SU-DHL-6 (cell line): Measurements from ENCODE around the gene CIAO2A.

Experiments used
- H2AFZ ChIP-seq: fragments of 200-600 bp; sonication (generic); 2 replicates; pipeline ENCODE4 v1.6.1; 2014; ENCODE audit warnings: low read depth, mild to moderate bottlenecking, moderate library complexity, mixed read lengths, antibody characterized with exemption, low read length; ENCODE audit not compliant: severe bottlenecking
- H3F3A ChIP-seq: fragments of 200-600 bp; shearing (Covaris generic); 2 replicates; pipeline ENCODE4 v1.6.0; 2016; ENCODE audit warnings: antibody characterized with exemption, mild to moderate bottlenecking; ENCODE audit not compliant: insufficient read depth
- H3K27ac ChIP-seq: fragments of 200-600 bp; sonication (generic); 2 replicates; pipeline ENCODE4 v1.5.1; 2016; ENCODE audit warnings: low read depth, mild to moderate bottlenecking, low read length, moderate library complexity, mixed read lengths
- H3K27me3 ChIP-seq: fragments of 200-600 bp; sonication (generic), shearing (Covaris generic); 2 replicates; pipeline ENCODE4 v1.6.0; 2014; ENCODE audit warnings: mild to moderate bottlenecking, low read length
- H3K36me3 ChIP-seq: fragments of 200-600 bp; sonication (generic); 2 replicates; pipeline ENCODE4 v1.6.1; 2014; ENCODE audit warnings: mild to moderate bottlenecking, low read length, mixed read lengths
- H3K4me2 ChIP-seq: fragments of 300-600, 200-600 bp; shearing (Covaris generic), sonication (generic); 2 replicates; pipeline ENCODE4 v1.6.0; 2014; ENCODE audit warnings: low read length, low read depth, mild to moderate bottlenecking; ENCODE audit not compliant: poor library complexity, severe bottlenecking
- H3K4me3 ChIP-seq: fragments of 200-600 bp; sonication (generic); 2 replicates; pipeline ENCODE4 v1.5.1; 2014; ENCODE audit warnings: antibody characterized with exemption, low read length, mild to moderate bottlenecking, mixed read lengths; ENCODE audit not compliant: insufficient read depth, poor library complexity, severe bottlenecking
- H3K79me2 ChIP-seq: fragments of 200-600 bp; sonication (generic); 2 replicates; pipeline ENCODE4 v1.6.1; 2014; ENCODE audit warnings: mild to moderate bottlenecking, low read length, moderate library complexity; ENCODE audit not compliant: insufficient read depth
- H3K9ac ChIP-seq: fragments of 200-600 bp; sonication (generic); 2 replicates; pipeline ENCODE4 v1.7.0; 2014; ENCODE audit warnings: mild to moderate bottlenecking, low read length
- H3K9me2 ChIP-seq: fragments of 200-600 bp; sonication (generic); replicated peaks from 2 replicates; pipeline ENCODE4 v1.6.1; 2014; ENCODE audit warnings: low read length; ENCODE audit not compliant: insufficient read depth
- H3K9me3 ChIP-seq: fragments of 200-600 bp; sonication (generic); 2 replicates; pipeline ENCODE4 v1.6.1; 2014; ENCODE audit warnings: low read length, mixed read lengths; ENCODE audit not compliant: insufficient read depth
- H4K20me1 ChIP-seq: fragments of 200-600 bp; sonication (generic); 2 replicates; pipeline ENCODE4 v1.6.1; 2014; ENCODE audit warnings: low read depth, mild to moderate bottlenecking, antibody characterized with exemption, low read length, moderate library complexity, mixed read lengths
- EZH2phosphoT487 ChIP-seq: fragments of 200-600 bp; sonication (generic), shearing (Covaris generic); conservative IDR thresholded peaks from 2 replicates; pipeline ENCODE4 v1.6.1; 2018; ENCODE audit warnings: mild to moderate bottlenecking, antibody characterized with exemption, low read length, moderate library complexity, mixed read lengths
- TF ChIP-seq, protein P1 (sequence below): fragments of 200-600 bp; sonication (generic); IDR thresholded peaks from one replicate; pipeline ENCODE4 v1.5.1; 2017; ENCODE audit warnings: antibody characterized with exemption, mild to moderate bottlenecking, low read length, moderate library complexity; ENCODE audit not compliant: insufficient read depth, poor library complexity, severe bottlenecking

The CIAO2A gene

GRCh38 chr15:64072812-64073211, 20.8 kb downstream of the CIAO2A start:
- H3K27ac ChIP-seq = no peak overlapping the region
- H3F3A ChIP-seq = no peaks in the 10 kb centered on the region; the same call in 1 of the 2 replicates
- H3K9ac ChIP-seq = no peak overlapping the region
- H3K4me2 ChIP-seq = no peak overlapping the region
- TF ChIP-seq EZH2phosphoT487 = no peak
- TF ChIP-seq, protein P1, sequence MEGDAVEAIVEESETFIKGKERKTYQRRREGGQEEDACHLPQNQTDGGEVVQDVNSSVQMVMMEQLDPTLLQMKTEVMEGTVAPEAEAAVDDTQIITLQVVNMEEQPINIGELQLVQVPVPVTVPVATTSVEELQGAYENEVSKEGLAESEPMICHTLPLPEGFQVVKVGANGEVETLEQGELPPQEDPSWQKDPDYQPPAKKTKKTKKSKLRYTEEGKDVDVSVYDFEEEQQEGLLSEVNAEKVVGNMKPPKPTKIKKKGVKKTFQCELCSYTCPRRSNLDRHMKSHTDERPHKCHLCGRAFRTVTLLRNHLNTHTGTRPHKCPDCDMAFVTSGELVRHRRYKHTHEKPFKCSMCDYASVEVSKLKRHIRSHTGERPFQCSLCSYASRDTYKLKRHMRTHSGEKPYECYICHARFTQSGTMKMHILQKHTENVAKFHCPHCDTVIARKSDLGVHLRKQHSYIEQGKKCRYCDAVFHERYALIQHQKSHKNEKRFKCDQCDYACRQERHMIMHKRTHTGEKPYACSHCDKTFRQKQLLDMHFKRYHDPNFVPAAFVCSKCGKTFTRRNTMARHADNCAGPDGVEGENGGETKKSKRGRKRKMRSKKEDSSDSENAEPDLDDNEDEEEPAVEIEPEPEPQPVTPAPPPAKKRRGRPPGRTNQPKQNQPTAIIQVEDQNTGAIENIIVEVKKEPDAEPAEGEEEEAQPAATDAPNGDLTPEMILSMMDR = no peak
- H3K9me3 ChIP-seq = no peaks in the 10 kb centered on the region
- no peaks in the 10 kb centered on the region for H3K27me3 ChIP-seq
- H3K4me3 ChIP-seq = no peak overlapping the region
- H3K79me2 ChIP-seq = peaks cover 8% of the 10 kb centered on the region; the same call in 1 of the 2 replicates
- H4K20me1 ChIP-seq = no peaks in the 10 kb centered on the region
- peaks cover 20% of the 10 kb centered on the region; the same call in 1 of the 2 replicates for H3K36me3 ChIP-seq
- no peak overlapping the region for H2AFZ ChIP-seq
- no peaks in the 10 kb centered on the region for H3K9me2 ChIP-seq

- H3K4me2 ChIP-seq = no peak overlapping the region
- H3K36me3 ChIP-seq = peaks cover 20% of the 10 kb centered on the region; the same call in 1 of the 2 replicates
- no peaks in the 10 kb centered on the region for H3K9me3 ChIP-seq
- H3K27ac ChIP-seq = no peak overlapping the region
- H3K9ac ChIP-seq = no peak overlapping the region
- no peak overlapping the region for H2AFZ ChIP-seq
- H3K4me3 ChIP-seq = no peak overlapping the region
- H4K20me1 ChIP-seq = no peaks in the 10 kb centered on the region
- H3K9me2 ChIP-seq = no peaks in the 10 kb centered on the region
- no peak for TF ChIP-seq EZH2phosphoT487
- TF ChIP-seq, protein P1 = no peak
- peaks cover 2% of the 10 kb centered on the region; the same call in 1 of the 2 replicates for H3K79me2 ChIP-seq
- H3F3A ChIP-seq = no peaks in the 10 kb centered on the region; the same call in 1 of the 2 replicates
- H3K27me3 ChIP-seq = no peaks in the 10 kb centered on the region
Measured at GRCh38 chr15:64071931-64072765, 21.5 kb downstream of the CIAO2A start.

DNA sequence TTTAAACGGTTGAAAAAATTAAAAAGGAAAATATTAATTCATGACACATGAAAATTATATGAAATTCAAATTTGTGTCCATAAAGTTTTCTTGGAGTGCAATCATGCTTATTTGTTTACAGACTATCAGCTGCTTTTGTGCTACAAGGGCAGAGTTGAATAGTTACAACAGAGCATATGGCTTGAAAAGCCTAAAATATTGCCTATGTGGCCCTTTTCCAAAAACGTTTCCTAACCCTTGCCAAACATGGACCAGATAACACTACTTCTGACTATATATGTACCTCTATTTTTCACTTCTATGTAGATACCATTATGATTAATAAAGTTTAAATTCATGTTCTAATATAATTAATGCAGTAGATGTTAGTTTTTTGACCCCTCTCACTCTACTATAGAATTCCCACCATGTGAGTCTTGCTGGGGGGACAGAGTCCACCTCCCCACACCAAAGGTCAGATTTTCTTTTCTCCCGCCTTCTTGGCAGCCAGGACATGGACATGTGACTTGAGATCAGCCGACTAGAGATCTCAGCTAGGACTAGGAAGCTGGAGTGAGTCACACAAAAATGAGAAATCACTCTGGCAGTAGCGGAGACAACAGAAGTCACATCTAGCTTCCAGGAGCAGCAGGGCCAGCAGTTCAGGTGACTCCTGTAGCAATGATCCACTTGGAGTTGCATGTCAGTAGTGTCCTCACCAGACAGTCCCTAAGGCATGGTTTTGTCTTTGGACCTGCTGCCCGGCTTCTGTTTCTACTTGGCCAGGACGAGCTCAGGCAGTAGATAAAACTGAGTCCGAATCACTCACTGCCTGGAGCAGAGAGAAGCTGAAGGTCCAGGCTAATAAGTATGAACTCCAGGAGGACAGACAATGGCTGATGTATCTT, 22.4 kb downstream of the CIAO2A start:
- Histone ChIP-seq H3K9ac (no peak overlapping the region), H3K4me2 (no peak overlapping the region)
- TF ChIP-seq, protein P1 = no peak
- no peak for TF ChIP-seq EZH2phosphoT487

More for the DNA sequence above, 22.4 kb downstream of the CIAO2A start:
- H3K36me3 ChIP-seq = peaks cover 20% of the 10 kb centered on the region; the same call in 1 of the 2 replicates
- no peaks in the 10 kb centered on the region; the same call in 1 of the 2 replicates for H3F3A ChIP-seq
- H3K9me3 ChIP-seq = no peaks in the 10 kb centered on the region
- H2AFZ ChIP-seq = no peak overlapping the region
- H3K9me2 ChIP-seq = no peaks in the 10 kb centered on the region
- H3K4me3 ChIP-seq = no peak overlapping the region
- H4K20me1 ChIP-seq = no peaks in the 10 kb centered on the region
- H3K27me3 ChIP-seq = no peaks in the 10 kb centered on the region
- no peaks in the 10 kb centered on the region for H3K79me2 ChIP-seq
- no peak overlapping the region for H3K27ac ChIP-seq
